GM18502 (cell line): ENCODE measurements around the gene DNASE1L1.

Experiments used
- ATAC-seq: cut with Tn5 transposase; IDR thresholded peaks from one replicate; pipeline ENCODE4 v1.9.1; 2021; ENCODE audit warnings: mild to moderate bottlenecking; ENCODE audit not compliant: unreplicated experiment, poor library complexity

Gene DNASE1L1

DNA sequence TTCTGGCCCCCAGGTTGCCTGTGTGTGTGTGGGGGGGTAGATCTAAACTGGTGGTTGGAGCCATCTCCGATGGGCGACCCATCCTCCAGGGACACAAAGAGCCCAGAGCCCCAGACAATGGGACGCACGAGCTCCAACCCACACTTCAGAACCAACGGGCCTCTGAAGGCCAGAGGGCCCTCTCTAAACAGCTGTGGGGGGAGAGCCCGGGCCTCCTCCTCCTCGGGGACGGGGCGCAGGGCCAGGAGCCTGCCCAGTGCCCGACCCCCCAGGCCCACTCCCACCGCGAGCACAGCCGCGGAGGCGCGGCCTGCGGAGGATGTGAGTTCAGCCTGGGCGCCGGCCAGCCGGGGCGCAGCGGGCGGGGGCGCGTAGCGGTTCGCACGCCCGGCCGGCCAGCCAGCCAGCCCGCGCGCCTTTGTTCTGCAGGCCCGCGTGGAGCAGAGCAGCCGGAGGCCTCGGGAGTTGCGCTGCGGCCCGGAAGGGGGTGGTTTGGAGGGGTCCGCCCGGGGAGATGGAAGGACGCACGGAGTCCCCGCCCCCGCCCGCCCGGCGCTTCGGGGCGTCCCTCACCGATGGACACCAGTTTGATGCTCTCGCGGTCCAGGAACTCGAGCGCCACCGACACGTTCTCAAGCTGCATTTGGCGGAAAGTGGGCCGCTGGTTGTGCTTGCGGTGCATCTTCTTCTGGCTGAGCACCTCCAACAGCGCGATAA is 38.6 kb downstream of the DNASE1L1 start:
- ATAC-seq = no peak

GRCh38 chrX:154369449-154370299 is 39.4 kb downstream of the DNASE1L1 start:
- ATAC-seq = no peak

- ATAC-seq = peak; percentile 32
Measured at GRCh38 chrX:154368630-154369448, 40.2 kb downstream of the DNASE1L1 start.

DNA sequence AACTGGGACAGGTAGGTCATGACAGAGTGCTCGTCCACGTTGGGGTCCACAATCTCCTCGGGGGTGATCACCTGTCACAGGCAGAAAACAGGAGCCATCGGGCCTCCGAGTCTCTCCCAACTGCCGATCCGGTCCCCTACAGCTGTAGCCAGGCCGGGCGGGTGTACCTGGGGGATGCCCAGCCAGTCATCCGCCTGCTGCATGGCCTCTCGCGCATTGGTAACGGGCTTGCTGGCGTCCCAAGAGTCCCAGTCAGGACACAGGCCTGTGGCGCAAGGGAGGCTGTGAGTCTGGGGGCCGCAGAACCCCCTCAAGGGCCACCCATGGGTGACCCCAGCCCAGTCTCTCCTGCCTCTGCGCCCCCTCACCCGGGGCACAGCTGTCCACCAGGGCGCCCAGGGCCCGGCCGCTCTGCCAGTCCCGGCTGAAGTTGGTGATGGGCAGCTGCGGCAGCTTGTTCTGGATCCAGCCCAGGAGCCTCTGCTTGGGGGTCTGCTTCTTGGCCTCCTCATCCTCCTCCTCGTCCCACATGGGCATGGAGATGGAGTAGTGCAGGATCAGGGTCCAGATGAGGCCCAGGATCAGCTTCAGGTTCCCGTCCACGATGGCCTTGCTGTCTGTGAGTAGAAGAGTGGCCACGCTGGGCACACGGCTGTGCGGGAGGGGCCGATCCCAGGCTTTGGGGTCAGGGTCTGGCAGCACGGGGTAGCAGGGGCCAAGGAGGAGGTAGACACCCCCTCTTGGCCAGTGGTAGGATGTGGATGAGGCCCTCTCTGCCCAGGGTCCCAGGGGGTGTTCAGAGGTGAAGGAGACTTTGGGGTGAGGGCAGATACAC is 41.4 kb downstream of the DNASE1L1 start:
- no peak for ATAC-seq

- ATAC-seq = no peak
Measured at GRCh38 chrX:154366666-154367055, 42.4 kb downstream of the DNASE1L1 start.

DNA sequence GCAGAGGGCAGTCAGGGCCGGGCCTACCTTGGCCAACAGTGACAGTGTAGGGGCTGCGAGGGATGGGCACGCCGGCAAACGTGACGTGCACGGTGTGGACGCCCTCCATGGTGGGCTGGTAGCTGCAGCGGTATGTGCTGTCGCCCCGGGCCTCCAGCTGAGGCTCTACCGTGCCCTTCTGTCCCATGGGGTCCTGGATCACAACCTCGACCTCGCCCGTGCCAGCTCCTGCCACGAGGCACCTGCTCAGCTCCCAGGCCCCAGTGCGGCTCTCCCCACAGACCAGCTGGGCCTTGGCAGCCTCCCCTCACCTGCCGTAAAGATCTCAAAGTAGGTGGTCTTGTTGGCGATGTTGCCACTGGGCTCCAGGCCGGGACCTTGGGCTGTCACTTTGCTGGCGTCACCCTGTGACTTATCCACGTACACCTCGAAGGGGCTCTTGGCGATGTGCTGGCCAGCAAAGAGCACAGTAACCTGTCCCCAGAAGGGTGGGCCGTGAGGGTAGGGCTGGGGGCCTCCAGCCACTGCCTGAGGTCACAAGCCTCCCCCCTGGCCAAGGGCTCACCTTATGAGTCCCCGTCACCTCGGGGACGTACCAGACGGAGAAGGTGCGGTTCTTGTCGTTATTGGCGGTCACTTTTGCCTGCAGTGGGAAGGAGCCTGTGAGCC is 42.9 kb downstream of the DNASE1L1 start:
- no peak for ATAC-seq

GRCh38 chrX:154365052-154365600 is 43.9 kb downstream of the DNASE1L1 start:
- no peak for ATAC-seq

- ATAC-seq = no peak
Measured at GRCh38 chrX:154363706-154364439, 45.2 kb downstream of the DNASE1L1 start.

GRCh38 chrX:154362085-154362742 is 46.8 kb downstream of the DNASE1L1 start:
- ATAC-seq = no peak

DNA sequence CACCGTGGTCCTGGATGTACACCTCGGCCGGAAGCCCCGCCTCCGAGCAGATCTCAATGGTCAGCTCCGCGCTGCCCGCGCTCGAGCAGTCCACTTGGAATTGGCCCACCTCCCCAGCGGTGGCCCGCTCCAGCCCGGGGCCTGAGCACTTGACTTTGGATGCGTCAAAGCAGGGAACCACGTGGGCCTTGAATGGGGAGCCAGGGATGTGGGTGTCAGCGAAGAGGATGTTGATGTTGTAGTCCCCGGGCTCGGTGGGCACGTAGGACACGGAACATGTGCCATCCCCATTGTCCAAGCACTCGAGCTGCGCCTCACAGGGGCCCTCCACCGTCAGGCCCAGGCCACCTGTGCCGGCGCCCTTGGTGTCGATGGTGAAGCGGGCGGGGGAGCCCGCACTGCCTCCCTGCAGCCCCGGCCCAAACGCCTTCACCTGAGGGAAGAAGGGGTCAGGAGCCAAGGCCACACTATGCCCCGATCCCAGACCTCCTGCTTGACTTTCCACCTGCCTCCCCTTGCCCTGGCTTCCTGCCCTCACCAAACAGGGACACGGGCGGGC is 48.8 kb downstream of the DNASE1L1 start:
- ATAC-seq = no peak

- ATAC-seq = no peak
Measured at GRCh38 chrX:154359362-154360154, 49.5 kb downstream of the DNASE1L1 start.

DNA sequence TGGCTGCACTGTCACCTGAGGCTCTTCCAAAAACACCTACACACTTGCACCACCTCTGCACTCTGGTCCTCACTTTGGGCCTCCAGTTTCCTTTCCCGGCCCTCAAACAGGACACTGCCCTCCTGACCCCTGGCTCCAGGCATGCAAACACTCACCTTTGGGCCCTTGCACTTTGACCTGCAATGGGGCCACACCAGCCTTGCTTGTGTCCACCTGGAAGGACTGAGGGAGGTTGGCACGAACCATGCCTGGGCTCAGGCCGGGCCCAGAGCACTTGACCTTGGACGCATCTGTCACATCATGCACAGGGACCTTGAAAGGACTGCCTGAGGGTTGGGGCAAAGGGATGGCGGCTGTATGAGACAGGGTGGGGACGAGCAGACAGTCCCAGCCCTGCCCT is 50.2 kb downstream of the DNASE1L1 start:
- no peak for ATAC-seq

DNA sequence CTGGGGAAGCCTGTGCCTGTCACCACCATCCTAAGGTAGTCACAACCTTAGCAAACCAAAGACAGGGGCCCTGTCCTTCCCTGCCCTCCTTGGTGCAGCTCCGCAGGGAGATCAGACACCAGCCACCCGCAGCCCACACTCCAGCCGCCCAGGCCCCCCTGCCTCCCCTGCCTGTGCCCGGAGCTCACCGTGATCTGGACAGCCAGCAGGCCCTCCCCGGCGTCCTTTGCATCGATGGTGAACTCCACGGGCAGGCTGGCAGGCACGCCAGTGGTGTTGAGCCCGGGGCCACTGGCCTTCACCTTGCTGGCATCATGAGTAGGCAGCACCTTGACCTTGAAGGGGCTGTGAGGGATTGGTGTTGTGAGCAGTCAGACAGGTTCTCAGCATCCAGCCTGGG is 51.0 kb downstream of the DNASE1L1 start:
- no peak for ATAC-seq

DNA sequence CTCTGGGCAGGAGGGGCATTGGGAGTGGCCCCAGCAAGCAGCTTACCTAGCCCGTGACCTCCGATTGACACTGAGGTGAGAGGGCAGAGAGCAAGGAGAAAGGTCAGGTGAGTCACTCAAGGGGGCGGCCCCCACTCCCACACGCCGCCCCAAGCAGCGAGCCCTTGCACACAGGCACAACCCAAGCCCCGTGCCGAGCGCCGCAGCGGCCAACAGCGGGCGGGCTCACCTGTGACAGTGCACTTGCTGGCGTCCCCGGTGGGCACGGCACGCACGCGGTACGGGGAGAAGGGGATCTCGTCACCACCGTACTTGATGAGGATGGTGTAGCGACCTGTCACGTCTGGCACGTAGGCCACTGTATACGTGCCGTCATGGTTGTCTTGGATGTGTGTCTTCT is 51.8 kb downstream of the DNASE1L1 start:
- ATAC-seq = no peak

- ATAC-seq = no peak
Measured at GRCh38 chrX:154356596-154356995, 52.5 kb downstream of the DNASE1L1 start.

- ATAC-seq = no peak
Measured at GRCh38 chrX:154355776-154356140, 53.3 kb downstream of the DNASE1L1 start.
